Activated CD4-positive, alpha-beta T cell treated with anti-CD3 and anti-CD28 coated beads, Interleukin-2, amount 50 U/mL, for 24 hours (primary cell): ENCODE measurements around the gene NDST3.
A peak's percentile ranks its signal among the peaks of the same experiment; 100 is the strongest.
"Not testable (repeated sequence)": the region's sequence is repeated elsewhere in the genome, so short reads cannot be mapped to it uniquely, and the experiment has no call there.

ENCODE experiments used
- DNase-seq, 2 donors: peaks; one replicate each; pipeline ENCODE4 v3.0.0-alpha.2; 2020; ENCODE audit warnings: low read depth in 1 of 2, low spot score in 1 of 2

NDST3 gene

GRCh38 chr4:118270492-118270891, 236.2 kb downstream of the NDST3 start:
- peak in 1 of 2 donors; percentile 22 for DNase-seq

DNA sequence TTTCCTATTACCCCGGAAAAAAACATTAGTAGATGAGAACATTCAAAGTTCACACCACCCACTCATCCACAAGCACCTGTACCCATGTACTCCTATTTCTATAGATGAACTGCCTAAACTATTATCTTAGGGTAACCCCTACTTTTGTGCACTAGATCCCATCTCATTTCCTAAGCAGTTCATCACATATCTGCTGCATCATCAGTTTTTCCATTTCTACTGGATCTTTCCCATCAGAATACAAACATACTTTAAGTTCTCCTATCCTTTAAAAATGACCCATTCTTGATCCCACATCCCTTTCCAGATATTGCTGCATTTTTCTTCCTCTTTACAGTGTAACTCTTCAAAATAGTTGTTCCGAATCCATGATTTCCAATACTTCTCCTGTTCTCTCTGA, 237.5 kb downstream of the NDST3 start:
- no peak for DNase-seq

DNA sequence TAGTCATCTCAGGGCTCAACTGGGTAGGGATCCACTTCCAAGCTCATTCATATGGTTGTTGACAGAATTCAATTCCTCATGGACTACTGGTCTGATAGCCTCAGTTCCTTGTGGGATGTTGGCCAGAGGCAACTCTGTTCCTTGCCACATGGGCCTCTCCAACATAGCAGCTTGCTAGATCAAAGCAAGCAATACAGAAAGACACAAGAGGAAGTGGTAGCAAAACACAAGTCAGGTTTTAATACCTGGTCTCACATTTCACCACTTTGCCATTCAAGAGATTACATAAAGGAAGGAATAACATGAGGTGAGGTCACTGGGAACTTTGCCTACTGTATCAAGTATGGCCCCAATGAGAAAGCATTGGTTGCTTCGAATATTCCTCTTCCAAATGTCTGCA, 239.4 kb downstream of the NDST3 start:
- DNase-seq, result no peak

DNA sequence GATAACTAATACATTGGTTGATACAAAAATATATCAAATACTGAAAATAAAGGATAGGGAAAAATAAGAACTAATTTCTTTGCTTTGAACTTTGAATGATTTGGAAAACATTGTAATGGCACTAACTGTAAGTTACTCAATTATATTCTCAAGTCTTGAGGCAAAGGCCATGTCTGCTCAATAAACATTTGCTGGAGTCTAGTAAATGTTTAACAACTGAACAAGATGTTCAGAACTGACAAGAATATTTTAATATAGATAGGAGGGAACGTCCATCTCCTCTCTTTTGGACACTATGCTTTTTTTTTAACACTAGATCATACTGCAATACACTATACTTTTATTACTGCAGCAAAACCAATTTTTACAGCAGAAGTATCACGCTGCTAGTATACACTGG, 242.3 kb downstream of the NDST3 start:
- no peak for DNase-seq

DNA sequence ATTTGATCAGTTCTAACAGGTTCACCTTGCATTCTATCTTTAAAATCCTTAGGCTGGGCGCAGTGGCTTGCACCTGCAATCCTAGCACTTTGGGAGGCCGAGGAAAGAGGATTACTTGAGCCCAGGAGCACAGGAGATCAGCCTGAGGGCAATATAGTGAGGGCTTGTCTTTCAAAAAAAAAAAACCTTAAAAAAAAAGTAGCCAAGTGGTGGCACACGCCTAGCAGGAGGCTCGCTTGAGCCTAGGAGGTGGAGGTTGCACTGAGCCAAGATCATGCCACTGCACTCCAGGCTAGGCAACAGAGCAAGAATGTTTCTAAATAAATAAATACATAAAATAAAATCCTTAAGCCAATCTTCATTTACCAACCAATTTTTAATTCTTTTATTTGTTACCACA, 243.0 kb downstream of the NDST3 start:
- DNase-seq, result no peak

DNA sequence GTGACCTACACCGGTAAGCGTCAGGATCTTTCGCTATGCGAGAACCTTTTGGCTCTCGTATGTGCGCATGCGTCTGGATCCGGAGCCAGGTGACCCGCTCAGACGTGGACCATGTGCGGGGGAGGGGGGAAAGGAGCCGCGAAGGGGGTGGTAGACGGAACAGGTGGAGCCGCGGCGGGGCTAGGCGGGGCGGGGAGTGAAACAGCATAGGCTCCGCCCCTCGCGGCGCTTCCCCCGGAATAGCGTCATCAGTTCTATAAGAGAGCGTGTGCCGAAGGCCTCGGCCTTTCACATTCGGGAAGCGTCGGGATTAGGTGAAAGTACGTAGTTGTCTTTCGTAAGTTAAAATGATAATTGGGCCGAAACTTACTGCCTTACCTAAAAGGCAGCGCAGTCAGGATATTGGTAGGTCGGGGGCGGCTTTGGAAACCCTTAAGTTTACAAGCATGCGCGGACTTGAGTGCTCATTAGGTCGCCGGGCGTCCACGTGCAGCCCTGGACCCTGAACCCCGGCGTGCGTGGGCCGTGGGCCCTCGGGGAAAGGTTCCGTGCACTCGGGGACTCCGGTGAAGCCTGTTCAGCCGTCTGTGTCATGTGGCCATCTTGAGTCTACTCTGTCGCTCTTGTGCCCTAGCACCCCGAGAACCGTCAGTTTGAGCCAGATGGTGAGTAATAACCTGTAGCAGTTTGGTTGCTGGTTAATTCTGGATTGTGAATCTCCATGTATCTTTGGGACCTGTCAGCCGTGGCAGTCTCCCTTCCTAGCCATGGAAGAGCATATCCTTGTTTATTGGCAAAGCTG, 244.4 kb downstream of the NDST3 start:
- DNase-seq, result peak; percentile 88 to 99

- no peak for DNase-seq
These were observed 245.0 kb downstream of the NDST3 start for GRCh38 chr4:118279328-118279727.

GRCh38 chr4:118279920-118280432, 245.7 kb downstream of the NDST3 start:
- DNase-seq, result no peak

DNA sequence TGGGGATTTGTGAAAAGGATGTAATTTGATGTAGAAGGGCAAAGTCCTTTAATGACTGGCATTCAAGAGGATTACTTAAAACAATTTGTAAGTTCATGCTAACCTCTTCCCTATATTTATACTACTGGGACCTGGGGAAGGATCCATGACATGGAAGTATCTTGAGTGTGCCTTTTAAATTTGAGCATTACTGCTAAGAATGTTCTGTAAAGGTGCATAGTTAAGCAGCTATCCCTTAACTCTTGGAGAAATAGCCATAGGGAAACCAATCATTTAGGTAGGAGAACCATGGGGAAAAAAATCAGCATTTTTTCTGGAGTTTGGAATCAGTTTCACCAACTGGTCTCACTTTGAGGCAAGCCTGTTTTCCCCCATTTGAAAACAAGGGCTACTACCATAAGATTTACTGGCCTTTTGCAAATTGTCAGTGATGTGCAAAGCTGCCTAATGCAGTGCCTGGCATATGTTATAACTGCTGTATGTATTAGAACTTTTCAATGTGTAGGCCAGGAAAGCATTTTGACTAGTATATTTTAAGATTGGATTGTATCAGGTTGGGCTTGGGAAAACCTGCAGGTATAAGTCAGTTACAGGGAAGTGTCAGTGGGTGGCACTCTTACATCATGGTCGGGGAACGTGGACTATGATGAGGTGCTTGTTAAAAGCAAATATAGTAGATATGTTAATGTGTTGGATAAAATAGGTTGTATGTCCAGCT, 246.4 kb downstream of the NDST3 start:
- DNase-seq, result peak in 1 of 2 donors; percentile 30

- peak in 1 of 2 donors; percentile 26 for DNase-seq
These were observed 247.5 kb downstream of the NDST3 start for GRCh38 chr4:118281611-118282442.

DNA sequence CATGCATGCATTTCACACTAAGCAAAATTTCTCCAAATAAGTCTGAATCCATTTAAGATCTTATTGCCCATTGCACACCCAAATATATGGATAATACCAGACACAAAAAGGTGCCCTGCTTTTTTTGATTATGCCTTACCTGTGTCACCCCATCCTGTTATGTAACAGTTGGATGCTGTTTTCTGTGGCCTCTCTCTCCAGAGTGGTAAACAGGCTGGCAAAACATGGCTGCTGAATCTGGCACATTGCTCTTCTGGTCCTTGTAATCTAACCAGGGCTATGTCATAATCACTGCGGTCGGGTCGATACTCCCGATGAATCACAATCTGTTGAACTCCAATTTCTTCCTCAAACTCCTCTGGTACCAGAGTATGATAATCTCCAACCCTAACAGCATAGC, 248.4 kb downstream of the NDST3 start:
- DNase-seq, result peak in 1 of 2 donors; percentile 31

DNA sequence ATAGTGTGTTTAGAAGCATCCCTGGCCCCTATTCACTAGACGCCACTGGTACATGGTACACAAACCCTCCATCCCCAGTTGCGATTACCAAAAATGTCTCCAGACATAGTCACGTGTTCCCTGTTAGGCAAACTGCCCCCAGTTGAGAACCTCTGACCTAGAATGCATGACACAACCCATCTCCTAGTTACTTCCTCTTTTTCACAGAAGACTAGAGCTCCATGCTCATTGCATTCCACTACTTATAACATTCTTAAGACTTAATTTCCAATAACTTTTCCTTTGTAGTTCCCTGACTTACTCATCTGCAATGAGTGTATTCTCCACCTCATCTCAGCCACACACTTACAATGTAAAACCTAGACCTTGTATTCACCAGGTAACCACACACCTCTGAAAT, 249.9 kb downstream of the NDST3 start:
- DNase-seq, result no peak

DNA sequence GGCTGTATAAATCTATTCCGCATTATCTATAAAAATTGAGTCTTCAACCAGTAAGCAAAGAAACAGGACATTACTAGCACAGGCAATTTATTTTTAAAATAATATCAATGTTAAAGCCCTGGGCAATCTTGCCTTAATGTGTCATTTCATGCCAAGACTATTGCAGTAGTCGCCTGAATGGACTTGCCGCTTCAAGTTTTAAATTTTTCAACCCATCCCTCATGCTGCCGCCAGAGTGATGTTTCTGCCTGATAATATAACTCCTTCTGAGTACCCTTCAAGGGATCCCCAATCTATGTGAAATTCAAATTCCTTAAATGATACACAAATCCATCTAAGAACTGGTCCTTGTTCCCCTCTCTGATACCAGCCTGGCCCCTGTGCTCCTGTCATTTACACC, 251.6 kb downstream of the NDST3 start:
- DNase-seq, result no peak

DNA sequence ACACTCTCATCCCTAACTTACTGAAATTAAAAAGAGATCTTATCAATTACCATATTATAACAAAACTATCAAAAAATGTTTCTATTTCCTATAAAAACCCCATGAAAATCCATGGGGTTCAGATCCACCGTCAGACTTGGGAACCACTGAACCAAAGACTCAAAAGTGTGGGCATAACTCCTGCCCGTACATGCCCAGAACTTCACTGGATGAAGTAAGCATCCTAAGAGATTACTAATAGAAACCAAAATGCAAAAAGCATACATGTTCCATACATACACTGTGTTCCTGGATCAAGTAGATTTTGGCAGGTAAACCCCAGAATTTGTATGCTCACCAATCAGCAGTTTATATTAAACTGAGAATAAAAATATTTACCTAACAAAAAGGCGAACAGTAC, 252.4 kb downstream of the NDST3 start:
- no peak for DNase-seq

GRCh38 chr4:118287711-118288451, 253.6 kb downstream of the NDST3 start:
- DNase-seq, result no peak

GRCh38 chr4:118289794-118290193, 255.5 kb downstream of the NDST3 start:
- no peak for DNase-seq

DNA sequence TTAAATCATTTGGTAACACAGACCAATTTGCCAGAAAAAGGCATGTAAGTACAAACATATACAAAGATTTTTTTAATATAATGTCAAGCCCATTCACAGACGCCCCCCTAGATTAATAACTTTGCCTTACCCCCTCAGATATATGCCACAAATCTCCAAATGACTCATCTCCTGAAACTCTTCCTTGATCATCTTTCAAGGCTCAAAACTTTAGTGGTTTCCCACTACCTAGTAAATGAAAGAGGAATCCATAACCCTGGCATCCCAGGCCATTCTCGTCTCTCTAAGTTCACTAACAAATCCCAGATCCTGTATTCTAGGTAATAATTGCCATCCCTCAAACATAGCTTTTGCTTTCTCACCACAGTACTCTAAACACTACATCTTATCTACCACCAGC, 256.7 kb downstream of the NDST3 start:
- no peak for DNase-seq

GRCh38 chr4:118296729-118297128, 262.4 kb downstream of the NDST3 start:
- no peak for DNase-seq

DNA sequence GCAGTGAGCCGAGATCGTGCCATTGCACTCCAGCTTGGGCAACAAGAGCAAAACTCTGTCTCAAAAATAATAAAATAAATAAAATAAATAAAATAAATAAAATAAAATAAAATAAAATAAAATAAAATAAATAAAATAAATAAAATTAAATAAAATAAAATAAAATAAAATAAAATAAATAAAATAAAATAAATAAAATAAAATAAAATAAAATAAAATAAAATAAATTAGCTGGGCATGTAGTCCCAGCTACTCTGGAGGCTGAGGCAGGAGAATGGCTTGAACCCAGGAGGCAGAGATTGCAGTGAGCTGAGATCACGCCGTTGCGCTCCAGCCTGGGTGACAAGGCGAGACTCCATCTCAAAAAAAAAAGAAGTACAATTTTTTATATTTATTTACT, 265.3 kb downstream of the NDST3 start:
- not testable (repeated sequence) for DNase-seq

- no peak for DNase-seq
These were observed 273.4 kb downstream of the NDST3 start for GRCh38 chr4:118307643-118308042.
